Amygdala (tissue), 56 donors: ENCODE data around the gene ZFTA.
"Not testable (repeated sequence)": the region's sequence is repeated elsewhere in the genome, so short reads cannot be mapped to it uniquely, and the experiment has no call there.

Experiments used
- DNase-seq, 56 donors: peaks; one replicate each; lab custom pipeline; 2025; lab: John Stamatoyannopoulos, UW

ZFTA gene

GRCh38 chr11:63782749-63783148 is 14.2 kb upstream of the ZFTA start:
- DNase-seq, result no peak

DNA sequence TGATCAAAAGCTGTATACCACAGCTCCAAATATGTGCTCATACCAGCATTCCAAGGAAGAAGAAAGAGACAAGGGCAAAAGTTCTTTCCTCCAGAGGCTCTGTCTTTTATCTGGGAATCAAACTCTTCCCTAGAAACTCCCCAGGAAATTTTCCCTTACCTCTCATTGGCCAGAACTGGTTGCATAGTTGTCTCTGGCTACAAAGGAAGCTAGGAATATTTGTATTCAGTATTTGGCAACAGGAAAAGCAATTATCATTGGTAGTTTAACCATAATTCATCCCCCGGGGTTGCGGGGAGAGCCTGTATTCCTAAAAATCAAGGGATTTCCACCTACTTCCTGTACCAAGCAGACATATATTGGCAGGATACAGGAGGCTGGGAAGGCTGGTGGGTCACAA is 10.5 kb upstream of the ZFTA start:
- DNase-seq, result no peak

DNA sequence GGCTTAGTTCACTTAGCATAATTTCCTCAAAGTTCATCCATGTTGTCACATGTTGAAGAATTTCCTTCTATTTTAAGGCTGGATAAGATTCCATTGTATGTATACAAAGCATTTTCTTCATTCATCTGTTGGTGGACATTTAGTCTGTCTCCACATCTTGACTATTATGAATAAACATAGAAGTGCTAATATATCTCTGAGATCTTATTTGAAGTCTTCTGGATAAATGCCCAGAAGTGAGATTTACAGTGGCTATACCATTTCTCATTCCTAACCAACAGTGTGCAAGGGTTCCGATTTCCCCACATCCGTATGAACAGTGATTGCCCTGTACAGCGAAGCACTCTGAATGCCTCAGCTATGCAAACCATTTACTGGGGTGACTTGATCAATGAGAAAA is 6.6 kb upstream of the ZFTA start:
- DNase-seq, result no peak

DNA sequence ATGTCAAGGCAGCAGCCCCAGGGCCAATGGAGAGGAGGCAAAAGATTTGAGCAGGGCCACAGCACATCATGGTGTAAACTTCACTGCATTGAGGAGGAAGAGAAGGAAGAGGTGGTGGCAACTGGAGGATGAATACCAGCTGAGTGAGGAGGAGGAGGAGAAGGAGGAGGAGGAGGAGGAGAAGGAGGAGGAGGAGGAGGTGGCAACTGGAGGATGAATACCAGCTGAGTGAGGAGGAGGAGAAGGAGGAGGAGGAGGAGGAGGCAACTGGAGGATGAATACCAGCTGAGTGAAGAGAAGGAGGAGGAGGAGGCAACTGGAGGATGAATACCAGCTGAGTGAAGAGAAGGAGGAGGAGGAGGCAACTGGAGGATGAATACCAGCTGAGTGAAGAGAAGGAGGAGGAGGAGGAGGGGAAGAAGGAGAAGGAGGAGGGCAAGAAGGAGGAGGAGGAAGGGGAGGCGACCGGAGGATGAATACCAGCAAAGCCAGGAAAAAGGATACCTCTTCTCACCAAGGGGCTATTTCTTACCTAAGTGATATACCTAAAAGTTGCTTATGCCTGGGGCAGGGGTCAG is 3.3 kb upstream of the ZFTA start:
- not testable (repeated sequence) for DNase-seq

DNA sequence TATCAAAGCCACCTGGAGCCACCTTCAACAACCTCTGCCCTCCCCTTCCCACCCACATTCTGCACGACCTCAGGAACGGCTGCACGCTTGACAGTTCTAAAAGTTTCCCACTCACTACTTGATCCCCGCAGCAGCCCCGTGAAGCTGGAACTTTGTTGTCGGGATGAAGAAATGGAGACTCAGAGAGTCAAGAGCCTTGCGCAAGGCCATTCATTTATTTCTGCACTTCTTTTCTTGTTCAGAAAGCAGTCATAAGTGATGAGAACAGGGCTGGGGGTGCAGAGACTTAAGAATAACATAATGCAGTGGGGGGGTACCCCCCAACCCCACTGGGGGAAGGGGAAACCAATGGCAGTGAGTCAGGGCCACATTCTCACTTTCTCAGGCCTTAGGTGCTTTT is 2.2 kb upstream of the ZFTA start:
- no peak for DNase-seq

GRCh38 chr11:63769714-63770455 is 1.3 kb upstream of the ZFTA start:
- DNase-seq, result peak in 3 of 56 donors; percentile 9 to 36 (median 24)

DNA sequence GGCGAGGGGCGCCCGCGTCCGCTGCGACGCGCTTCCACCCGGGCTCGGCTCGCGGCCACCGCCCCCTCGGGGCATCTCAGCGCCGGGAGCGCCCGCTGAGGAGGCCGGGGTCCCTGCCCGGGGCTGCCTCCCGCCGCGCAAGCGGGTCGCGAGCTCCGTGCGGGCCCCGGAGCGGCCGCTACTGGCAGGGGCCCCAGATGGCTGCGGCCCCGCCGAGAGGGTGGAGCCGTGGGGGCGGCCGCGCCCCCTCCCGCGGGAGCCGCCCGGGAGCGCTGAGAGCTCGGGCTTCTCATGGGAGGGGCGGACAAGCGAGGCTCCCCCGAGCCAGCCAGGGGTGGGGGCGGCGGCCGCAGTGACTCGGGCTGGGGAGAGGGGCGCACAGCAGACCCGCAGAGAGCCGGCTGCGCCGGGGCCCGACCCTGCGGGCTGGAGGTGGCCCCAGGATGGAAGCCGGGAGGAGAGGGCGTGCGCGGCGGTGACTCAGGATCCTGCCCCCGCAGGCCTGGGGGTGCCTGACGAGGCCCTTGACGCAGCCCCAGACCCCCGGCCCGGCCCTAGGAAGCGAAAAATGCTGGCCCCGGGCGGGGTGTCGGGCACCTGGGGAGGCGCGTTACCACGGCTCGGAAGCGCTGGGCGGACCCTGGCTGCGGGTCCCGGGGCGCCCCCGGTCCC is 603 bp upstream of the ZFTA start:
- DNase-seq, result peak in 5 of 56 donors; percentile 25 to 55 (median 36)

DNA sequence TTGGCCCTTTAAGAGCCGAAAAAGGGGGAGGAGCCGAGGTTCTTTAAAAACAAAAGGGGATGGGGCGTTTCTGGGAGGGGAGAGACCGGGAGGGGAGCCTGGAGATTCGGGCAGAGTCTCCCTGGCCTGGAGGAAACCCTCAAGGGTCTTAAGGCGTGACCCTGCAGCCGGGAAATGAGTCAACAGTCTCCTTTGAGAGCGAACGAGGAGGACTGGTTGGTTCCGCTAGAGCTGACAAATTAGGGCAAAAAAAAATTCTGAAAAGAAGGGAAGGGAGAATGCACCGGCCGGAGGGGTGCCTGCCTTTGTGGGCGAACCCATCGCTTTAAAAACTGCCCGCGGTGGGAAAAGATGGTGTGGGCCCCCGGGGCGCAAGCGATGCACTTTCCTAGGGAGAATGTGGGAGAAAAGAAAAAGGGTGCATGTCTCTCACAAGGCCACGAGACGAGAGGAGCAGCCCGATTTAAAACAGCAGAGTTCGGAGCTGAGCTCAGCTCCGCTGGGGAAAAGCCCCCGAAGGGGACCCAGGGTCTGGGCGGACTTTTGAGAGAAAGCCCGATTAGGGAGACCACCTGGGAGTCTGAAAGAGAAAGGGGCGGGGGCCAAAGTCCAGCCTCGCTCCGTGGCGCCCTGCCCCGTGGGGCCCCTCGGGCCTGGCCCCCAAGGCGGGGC is 874 bp downstream of the ZFTA start:
- peak in 31 of 56 donors; percentile 26 to 69 (median 50) for DNase-seq

- DNase-seq, result no peak
Measured at GRCh38 chr11:63767267-63767564, 1.4 kb downstream of the ZFTA start.

DNA sequence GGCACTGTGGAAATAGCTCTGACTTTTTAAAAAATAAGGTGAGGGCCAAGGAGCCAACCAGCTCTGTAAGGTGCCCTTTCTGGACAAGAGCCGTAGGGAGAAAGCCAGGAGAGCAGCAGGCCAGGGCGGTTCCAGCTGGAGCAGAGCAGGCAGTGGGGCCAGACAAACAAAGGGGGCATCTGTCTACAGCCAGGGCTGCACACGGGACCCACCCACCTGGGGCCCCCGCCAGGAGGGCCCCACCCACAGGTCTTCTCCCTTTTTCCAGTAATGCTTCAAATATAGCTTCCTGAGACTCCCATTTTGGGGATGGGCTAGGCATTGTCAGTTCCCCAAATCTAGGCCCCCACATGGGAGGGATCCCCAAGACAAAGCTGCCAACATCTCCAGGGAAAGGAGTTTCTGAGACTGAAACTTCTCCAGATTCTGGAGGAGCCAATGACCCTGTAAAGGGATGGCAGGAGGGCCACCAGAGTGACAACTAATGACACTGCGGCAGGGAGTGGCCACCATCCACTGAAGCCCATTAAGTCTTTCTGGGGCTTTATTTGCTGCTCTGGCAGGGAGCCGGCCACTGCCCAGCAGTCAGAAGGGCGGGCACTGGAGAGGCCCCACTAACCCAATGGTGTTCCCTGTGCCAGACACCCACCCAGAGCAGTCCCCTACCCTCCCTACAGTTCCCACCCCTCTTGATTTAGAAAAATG is 1.9 kb downstream of the ZFTA start:
- peak in 3 of 56 donors; percentile 18 to 21 (median 20) for DNase-seq

GRCh38 chr11:63765688-63766241 is 2.8 kb downstream of the ZFTA start:
- no peak for DNase-seq

- no peak for DNase-seq
Measured at GRCh38 chr11:63764679-63765647, 3.6 kb downstream of the ZFTA start.

GRCh38 chr11:63764340-63764678 is 4.3 kb downstream of the ZFTA start:
- DNase-seq, result no peak

DNA sequence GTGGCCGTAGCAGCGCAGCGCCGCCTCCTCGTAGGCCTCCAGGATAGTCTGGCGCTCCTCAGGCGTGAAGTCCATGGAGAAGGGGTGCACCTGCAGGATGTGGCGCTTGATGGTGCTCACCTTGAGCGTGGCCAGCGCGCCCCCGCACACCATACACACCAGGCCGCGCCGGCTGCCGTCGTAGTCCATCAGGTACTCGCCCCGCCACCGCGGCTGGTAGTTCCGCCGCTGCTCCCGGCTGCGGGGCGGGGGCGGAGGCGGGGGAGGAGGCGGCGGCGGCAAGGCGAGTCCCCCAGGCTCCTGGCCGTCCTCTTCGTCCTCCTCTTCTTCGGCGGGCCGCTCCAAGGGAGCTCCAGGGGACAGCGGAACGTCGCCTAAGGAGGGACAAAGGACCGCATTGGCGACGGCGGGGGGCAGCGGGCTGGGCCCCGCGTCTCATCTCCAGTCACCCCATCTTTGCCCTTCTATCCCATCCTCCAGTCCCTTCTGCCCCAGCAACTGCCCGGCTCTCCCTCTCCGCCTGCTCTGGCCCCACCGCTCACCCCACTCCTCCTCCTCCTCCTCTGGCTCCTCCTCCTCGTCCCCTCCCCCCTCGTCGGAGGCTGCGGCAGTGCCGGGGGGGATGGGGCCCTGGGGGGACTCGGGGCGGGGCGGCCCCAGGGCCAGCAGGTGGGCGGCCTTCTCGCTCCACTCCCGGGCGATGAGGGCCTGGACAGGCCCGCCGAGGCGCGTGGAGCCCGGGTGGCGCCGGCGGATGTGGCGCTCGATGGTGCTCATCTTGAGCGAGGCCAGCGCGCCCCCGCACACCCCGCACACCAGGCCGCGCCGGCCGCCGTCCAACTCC is 4.9 kb downstream of the ZFTA start:
- peak in 8 of 56 donors; percentile 13 to 61 (median 36) for DNase-seq

GRCh38 chr11:63762654-63763495 is 5.7 kb downstream of the ZFTA start:
- peak in 38 of 56 donors; percentile 25 to 78 (median 58) for DNase-seq

GRCh38 chr11:63761931-63762653 is 6.5 kb downstream of the ZFTA start:
- DNase-seq, result peak in 10 of 56 donors; percentile 18 to 42 (median 24)

DNA sequence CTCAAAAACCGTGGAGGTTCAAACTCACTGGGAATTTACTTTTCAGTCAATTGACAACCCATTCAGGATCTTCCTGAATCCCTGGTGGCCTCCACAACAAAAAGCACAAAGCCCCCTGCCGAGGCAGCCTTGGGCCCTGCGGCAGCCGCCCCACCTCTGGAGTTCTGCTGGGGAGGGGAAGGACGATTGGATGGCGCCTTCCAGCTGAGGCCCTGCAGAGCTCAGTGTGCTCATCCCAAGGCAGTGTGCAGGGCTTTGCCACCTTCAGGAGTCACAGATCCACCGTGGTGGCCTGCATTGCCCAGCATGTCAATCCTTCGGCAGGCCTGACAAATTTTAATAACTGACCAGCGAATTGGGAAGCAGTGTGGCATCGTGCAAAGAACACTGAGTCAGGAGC is 7.4 kb downstream of the ZFTA start:
- DNase-seq, result no peak
